HG03108 (cell line): ENCODE measurements around the gene ZFP36.
A peak's percentile ranks its signal among the peaks of the same experiment; 100 is the strongest.

Experiments used
- ATAC-seq: cut with Tn5 transposase; IDR thresholded peaks from one replicate; pipeline ENCODE4 v1.9.1; 2021; ENCODE audit warnings: moderate library complexity; ENCODE audit not compliant: unreplicated experiment

The ZFP36 gene

DNA sequence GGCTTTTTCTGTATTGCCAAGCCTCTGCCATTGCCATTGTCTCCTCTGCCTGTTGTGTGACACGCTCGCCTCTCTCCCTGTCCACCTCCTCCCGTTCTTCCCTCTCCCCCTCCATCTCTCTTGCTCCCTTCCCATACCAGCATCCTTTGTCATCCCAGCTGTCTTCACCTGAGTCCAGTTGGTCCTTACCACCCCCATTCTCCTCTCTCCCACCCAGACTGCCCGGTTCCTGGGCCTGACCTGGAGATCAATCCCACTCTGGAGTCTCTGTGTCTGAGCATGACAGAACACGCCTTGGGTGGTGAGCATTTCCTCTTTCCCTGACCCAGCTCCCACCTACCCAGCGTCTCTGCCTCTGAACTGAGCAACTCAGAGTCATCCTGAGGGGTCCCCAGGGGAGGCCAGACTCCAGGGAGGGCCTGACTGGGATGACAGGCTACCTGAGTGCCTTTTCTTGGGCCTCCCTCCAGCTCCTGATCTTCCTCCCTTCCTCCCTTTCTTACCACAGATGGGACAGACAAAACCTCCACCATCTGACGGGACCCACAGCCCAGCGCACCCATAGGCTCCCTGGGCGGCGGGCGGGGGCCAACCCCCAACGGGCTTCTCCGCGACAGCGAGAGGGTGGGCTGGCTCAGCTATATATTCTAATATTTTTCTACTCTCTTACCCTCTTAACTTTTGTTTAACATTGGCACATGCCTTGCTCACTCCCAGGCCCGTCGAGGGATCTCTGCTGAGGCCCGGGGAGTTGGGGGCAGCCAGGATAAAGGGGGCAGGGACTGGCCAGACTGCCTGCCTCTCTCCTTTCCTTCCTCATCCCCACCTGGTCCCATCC, 23.4 kb upstream of the ZFP36 start:
- ATAC-seq = no peak

DNA sequence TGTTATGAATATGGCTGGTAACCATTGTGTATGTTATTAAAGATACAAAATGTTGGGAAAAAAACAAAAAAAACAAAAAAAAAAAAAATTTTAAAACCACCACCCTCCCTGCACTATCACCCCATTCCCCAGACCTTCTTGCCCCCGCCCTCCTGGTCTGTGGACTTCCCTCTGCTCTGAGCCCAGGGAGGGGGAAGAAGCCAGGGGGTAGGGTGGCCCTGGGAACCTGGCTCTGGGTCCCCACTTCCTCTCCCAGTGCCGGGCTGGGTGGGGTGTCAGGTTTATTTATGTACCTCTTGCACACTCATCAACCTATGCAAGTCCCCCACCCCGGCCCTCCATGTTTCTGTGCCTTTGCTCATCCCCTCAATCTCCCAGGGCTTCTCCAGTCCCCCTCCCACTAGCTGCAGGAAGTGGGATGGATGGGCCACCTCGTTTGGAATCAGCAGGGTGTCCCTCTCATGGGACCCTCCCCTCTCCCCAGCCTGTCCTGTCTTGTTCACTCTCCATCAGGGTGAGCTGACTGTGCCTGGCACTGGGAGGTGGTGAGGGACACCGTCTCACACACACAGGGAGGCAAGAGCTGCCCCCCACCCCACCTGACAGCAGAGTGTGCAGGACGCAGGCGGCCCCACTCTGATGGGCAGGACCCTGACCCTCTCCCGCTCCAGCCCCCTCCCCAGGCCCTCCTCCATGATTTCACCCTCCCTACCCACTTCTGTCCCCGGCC, 21.6 kb upstream of the ZFP36 start:
- ATAC-seq = no peak

DNA sequence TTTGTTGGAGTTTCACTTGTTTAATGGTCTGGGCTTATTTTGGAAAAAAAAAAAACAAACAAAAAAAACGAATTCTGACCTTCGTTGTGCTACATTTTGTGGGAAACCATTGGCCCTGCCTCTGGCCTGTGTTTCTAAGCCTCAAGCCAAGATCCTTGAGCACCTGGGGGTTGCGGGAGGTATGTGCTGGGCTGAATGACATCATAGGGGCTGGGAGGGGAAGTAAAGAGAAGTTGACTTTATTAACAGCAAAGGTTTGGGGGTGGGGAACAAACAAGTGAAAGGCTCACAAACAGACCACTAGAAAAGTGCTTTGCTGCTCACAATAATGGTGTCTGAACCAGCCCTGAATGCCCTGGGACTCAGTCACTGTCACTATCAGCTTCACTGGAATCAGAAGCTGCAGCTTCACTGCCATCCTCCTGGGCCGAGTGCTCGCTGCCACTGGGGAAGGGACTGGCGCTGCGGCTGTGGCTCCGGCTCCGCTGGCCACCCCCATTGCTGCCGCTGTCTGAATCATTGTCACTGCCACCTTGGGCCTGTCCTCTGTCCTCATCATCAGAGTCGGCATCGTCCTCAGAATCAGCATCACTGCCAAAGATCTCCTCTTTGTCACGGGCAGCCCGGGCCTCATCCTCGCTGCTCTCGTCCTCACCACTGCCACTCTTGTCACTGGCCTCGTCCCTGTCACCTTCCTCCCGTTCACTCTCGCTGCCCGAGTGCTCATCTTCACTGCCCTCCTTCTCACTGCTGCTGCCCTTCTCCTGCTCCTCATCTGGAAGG, 20.8 kb upstream of the ZFP36 start:
- no peak for ATAC-seq

- no peak for ATAC-seq
Measured at GRCh38 chr19:39386557-39386956, 20.1 kb upstream of the ZFP36 start.

DNA sequence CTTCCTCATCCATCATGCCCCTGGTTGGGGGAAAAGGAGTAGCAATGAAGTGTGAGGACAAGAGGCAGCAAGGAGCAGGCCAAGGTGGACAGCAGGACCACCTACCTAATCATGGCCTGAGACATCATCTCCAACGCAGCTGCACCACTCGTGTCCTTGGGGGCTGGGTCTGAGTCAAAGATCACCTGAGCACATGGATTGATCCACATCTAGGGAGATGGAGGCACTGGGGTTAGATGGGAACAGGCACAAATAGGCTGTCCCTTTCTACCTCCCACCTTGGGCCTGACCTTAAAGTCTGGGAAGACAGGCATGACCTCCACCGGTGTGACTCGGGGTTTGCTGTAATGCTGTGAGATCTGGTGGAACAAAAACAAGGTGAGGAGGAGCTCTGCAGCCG, 18.0 kb upstream of the ZFP36 start:
- no peak for ATAC-seq

- no peak for ATAC-seq
Measured at GRCh38 chr19:39389631-39390414, 16.8 kb upstream of the ZFP36 start.

DNA sequence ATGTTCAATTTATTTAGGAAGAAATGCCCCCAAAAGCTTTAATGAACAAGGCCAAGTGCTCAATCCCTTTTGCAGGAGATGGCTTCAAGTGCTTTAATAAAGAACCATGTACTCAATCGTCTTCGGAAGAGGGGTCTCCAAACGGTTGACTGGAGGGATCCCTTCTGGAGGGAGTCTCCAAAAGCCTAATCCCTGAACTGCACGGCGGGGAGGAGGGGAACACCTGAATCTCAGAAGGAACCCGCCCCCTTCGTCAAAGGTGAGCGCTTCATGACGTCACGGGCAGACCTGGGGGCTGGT, 16.2 kb upstream of the ZFP36 start:
- ATAC-seq = no peak

GRCh38 chr19:39390751-39391437, 15.8 kb upstream of the ZFP36 start, which contains the start of the genes MED29 and PAF1:
MED29 (plus strand) TSS chr19:39391378; CDS start chr19:39391423, 45 bp downstream.
PAF1 (minus strand) TSS chr19:39391106; CDS start chr19:39390864, 242 bp downstream.
- peak; percentile 94 for ATAC-seq

- peak; percentile 19 for ATAC-seq
Measured at GRCh38 chr19:39397360-39398296, 9.0 kb upstream of the ZFP36 start.

DNA sequence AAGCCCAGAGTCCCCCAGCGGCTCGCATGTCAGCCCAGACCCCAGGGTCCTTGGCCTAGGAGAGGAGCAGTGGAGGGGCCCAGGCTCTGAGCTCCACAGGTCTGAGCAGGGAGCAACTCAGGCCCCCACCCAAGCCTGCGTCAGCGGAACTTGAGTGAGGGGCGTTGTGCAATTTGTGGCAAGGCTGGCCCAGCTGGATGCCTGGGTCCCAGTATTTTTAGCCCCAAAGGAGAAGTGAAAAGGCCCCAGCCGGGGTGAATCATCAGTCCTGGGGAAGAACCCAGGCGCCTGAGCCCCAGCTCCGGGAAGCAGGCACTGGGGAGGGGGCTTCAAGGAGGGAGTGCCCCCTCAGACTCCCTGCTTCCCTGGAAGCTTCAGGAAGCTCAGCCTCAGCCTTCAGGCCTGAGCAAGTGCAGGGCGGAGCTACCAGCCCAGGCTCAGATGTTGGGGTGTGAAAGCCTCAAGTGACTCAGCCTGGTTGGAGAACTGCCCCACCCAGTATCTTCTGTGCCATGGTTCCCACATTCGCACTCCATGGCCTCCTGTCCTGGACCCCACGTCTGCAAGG, 8.3 kb upstream of the ZFP36 start:
- no peak for ATAC-seq

GRCh38 chr19:39399668-39400050, 7.0 kb upstream of the ZFP36 start:
- ATAC-seq = no peak

GRCh38 chr19:39400061-39400460, 6.6 kb upstream of the ZFP36 start:
- ATAC-seq = no peak

DNA sequence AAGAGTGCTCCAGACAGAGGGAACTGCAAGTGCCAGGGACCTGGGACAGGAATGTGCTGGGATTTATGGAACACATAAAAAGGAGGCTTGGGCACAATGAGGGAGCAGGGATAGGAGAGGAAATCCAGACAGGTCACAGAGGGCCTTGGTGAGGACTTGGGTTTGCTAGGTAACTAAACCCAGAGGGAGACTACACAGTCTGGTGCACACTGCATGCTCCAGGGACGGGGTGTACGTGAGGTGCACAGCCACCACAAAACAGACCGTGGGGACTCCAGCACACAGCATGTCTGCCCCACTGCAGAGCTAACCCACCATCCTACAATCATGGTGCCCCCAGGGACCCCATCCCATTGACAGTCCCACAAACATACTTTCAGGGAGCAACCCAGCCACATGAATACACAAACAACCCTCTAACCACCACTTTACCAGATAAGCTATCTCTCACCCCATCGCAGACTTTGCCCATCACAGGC, 5.5 kb upstream of the ZFP36 start:
- ATAC-seq = peak; percentile 7

DNA sequence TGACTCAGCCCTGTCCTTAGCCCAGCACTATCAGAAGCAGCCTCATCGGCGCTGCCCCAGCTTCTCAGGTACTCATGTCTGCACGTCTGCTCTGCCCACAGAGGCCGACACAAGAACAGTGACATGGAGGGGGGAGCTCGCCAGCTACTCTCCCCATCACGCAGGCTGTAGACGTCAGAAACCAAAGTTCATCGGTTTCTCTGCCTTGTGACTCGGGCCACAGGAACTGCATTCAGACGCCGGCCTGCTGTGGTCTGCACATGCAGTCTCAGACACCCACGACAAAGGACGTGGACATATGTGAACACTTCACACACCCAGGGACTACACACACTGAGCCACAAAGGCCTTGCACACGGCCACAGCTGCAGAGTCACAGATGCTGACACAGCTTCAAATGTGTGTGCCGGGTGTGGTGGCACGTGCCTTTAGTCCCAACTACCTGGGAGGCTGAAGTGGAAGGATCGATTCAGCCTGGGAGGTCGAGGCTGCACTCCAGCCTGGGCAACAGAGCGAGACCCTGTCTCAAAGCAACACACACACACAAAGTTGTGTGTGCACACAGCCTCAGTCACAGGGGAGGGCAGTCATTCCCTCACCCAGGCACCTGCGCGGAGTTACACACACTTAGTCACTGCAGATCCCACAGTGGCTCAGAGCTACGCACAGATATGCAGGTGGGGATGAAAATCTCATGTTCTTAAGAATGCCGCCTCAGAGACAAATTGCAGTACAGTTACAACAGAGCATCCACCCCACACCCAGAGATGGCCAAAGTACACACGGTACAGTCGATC, 4.9 kb upstream of the ZFP36 start:
- ATAC-seq = peak; percentile 21

DNA sequence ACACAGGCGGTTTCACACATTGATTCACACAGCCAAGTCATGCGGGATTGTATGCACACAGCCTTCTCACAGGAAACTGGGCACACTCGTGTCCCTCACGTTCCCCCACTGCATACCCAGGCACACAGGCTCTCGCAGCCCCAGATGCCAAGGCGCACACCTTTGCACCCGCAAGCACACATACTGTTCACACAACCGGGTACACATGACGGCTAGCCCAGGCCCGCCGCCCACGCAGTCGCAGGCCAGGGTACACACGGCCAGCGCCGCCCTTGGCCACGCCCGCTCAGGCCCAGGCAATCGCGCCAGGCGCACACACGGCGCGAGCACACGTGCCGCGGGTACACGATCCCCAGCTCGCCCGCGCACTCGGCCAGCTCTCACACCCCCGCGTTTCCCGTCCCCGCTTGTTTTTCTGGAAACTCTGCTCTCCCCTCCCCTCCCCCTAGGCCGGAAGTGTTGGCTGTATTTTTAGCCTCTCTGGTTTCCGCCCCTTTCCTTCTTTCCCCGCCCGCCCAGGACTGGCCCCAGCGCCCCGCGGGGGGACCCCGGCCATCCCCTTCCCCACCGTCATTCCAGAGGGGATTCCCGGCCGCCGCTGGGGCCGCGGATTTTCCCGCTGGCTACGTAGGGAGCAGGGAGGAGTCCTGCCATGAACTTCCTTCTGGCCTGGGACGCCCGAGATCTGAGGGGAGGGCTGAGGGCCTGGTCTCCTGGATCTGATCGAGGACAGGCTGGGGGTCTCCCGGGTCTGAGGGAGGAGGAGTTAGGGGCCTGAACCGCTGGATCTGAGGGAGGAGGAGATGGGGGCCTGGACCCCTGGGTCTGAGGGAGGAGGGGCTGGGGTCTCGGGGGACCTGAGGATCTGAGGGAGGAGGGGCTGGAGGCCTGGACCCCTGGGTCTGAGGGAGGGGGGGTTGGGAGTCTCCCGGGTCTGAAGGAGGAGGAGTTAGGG, 4.0 kb upstream of the ZFP36 start:
- no peak for ATAC-seq
